ENCODE measurements around the gene LAMA2. TPM values are rescaled to one million over a fixed set of nuclear protein-coding genes. Genes with fewer than 3 reads are reported as not detected.

The LAMA2 gene
- total and polyA plus RNA-seq, 10 donors = 0.83 to 66.6 (median 18.8) TPM

DNA sequence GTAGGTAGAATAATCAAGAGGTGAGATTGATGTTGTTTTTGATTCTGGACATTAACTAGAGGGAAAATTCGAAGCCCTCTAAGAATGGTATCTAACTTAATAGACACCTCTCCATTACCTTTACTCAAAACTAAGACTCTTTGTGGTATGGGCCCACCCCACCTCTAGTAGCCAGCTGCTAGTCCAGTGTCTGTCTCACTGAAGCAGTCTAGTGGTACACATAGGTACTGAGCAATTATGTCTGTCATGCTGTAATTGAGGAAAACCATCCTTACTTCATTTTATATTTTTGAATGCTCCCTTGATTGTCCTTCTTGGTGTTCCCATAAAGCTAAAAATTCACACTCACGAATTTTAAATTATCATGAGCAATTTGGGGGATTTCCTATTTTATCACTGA lies 536.4 kb downstream of the LAMA2 start:
- Histone ChIP-seq H3K4me3 (no peak overlapping the region), H3K36me3 (peaks cover 0 to 4% (median 0%) of the 10 kb centered on the region in 6 donors), H3K9me3 (no peaks in the 10 kb centered on the region), H3K27ac (no peak overlapping the region), H3K4me1 (no peaks in the 10 kb centered on the region), H3K27me3 (replicated peaks in 1 of 7) (no peaks in the 10 kb centered on the region)
- DNase-seq = no peak
- intact Hi-C loops (cut with DNase I; ENCODE audit: low total_unique reads) = no loop called here
- TF ChIP-seq POLR2AphosphoS5 (IDR thresholded peaks at IDR 0.05) (no peak), POLR2A (IDR thresholded peaks at IDR 0.05) (no peak)
- TF ChIP-seq, protein P1, sequence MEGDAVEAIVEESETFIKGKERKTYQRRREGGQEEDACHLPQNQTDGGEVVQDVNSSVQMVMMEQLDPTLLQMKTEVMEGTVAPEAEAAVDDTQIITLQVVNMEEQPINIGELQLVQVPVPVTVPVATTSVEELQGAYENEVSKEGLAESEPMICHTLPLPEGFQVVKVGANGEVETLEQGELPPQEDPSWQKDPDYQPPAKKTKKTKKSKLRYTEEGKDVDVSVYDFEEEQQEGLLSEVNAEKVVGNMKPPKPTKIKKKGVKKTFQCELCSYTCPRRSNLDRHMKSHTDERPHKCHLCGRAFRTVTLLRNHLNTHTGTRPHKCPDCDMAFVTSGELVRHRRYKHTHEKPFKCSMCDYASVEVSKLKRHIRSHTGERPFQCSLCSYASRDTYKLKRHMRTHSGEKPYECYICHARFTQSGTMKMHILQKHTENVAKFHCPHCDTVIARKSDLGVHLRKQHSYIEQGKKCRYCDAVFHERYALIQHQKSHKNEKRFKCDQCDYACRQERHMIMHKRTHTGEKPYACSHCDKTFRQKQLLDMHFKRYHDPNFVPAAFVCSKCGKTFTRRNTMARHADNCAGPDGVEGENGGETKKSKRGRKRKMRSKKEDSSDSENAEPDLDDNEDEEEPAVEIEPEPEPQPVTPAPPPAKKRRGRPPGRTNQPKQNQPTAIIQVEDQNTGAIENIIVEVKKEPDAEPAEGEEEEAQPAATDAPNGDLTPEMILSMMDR (IDR thresholded peaks at IDR 0.05 in 8 of 11, conservative IDR thresholded peaks at IDR 0.05 in 3 of 11) = no peak
- WGBS, 5 donors = 63 to 79% (median 71%) methylated on average over 2 of the region's 2 CpGs

DNA sequence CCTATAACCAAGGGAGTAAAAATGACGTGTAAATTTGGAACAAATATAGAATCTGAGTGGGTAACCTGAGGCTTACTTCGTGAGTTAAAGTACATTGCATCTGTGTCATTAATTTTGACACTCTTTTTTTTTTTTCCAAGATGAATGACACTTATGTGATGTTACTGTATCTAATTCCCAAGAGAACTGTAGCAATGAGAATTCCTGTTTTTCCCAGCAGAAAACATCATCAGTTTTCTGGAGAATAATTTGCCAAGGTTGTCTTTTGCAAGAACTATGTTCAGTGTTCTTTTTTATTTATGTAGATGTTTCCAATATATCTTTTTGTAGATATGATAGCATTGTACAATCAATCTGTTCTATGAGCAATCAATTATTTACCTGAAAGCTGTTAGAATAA lies 543.4 kb downstream of the LAMA2 start:
- 56 to 76% (median 66%) methylated on average over 2 of the region's 2 CpGs for WGBS, 5 donors
- Histone ChIP-seq H3K36me3 (no peaks in the 10 kb centered on the region), H3K27ac (no peak overlapping the region), H3K4me1 (no peaks in the 10 kb centered on the region), H3K27me3 (replicated peaks in 1 of 7) (no peaks in the 10 kb centered on the region), H3K4me3 (no peak overlapping the region), H3K9me3 (no peaks in the 10 kb centered on the region)
- TF ChIP-seq POLR2AphosphoS5 (IDR thresholded peaks at IDR 0.05) (no peak), POLR2A (IDR thresholded peaks at IDR 0.05) (no peak)
- TF ChIP-seq, protein P1 (IDR thresholded peaks at IDR 0.05 in 8 of 11, conservative IDR thresholded peaks at IDR 0.05 in 3 of 11) = no peak
- intact Hi-C loops (cut with DNase I; ENCODE audit: low total_unique reads) = no loop called here
- DNase-seq = no peak

DNA sequence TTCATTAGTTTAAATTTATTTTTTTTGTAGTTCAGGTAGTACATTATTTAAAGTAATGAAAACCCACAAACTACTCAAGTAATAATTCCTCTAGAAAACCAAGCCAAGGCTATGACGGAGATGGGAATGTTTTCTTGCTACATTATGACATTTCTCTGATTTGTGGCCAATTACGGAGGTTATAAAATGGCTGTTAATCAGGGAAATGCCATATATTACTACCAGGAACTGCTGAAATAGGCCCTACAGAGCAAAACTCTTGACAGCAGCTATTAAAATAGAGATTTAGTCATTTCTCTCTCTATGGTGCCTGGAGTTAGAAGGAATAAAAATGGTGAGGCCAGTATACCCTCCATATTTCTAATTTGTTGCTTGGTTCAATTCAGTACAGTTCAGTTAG lies 547.0 kb downstream of the LAMA2 start:
- Histone ChIP-seq H3K27me3 (replicated peaks in 1 of 7) (no peaks in the 10 kb centered on the region), H3K27ac (no peak overlapping the region), H3K4me1 (no peaks in the 10 kb centered on the region), H3K4me3 (no peak overlapping the region), H3K9me3 (no peaks in the 10 kb centered on the region), H3K36me3 (no peaks in the 10 kb centered on the region)
- TF ChIP-seq POLR2A (IDR thresholded peaks at IDR 0.05) (no peak), POLR2AphosphoS5 (IDR thresholded peaks at IDR 0.05) (no peak)
- TF ChIP-seq, protein P1 (IDR thresholded peaks at IDR 0.05 in 8 of 11, conservative IDR thresholded peaks at IDR 0.05 in 3 of 11) = no peak
- no peak for DNase-seq
- 79 to 90% (median 85%) methylated on average over 2 of the region's 2 CpGs for WGBS, 5 donors
- intact Hi-C loops (cut with DNase I; ENCODE audit: low total_unique reads) = no loop called here

DNA sequence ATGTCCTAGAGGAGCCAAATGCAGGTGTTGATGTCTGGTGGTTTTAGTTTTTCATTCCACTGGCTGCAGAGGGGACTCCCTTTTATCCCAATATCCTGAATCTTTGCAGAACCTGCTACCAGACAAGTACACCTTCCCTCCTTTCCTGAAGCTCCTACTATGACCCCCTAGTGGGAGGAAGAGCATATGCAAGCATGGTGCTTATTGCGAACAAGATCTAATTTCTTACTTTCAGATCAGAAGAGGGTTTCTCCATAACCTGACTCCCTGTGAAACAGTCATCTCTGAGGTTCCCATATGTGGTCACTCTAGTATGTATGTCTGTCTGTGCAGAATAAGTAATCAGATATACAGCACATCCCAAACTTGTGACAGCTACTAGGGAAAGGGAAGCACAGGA lies 549.8 kb downstream of the LAMA2 start:
- no peak for TF ChIP-seq POLR2A (IDR thresholded peaks at IDR 0.05)
- TF ChIP-seq POLR2AphosphoS5 (IDR thresholded peaks at IDR 0.05) = no peak
- TF ChIP-seq, protein P1 (IDR thresholded peaks at IDR 0.05 in 8 of 11, conservative IDR thresholded peaks at IDR 0.05 in 3 of 11) = no peak
- Histone ChIP-seq H3K27me3 (replicated peaks in 1 of 7) (no peaks in the 10 kb centered on the region), H3K9me3 (no peaks in the 10 kb centered on the region), H3K27ac (no peak overlapping the region), H3K36me3 (no peaks in the 10 kb centered on the region), H3K4me1 (no peaks in the 10 kb centered on the region), H3K4me3 (no peak overlapping the region)
- WGBS, 5 donors = 79 to 100% (median 97%) methylated on average over 1 of the region's 1 CpG
- DNase-seq = no peak
- intact Hi-C loops (cut with DNase I; ENCODE audit: low total_unique reads) = no loop called here

Data from spleen (tissue), 11 donors.